ENCODE data around the gene KRTAP13-4. TPM values are rescaled to one million over a fixed set of nuclear protein-coding genes. Genes with fewer than 3 reads are reported as not detected.

The KRTAP13-4 gene
- not detected in 2 replicates for total RNA-seq

GRCh38 chr21:30430170-30430655 is at the start of gene KRTAP13-4:
Gene KRTAP13-4, plus strand, starts transcription at chr21:30430220. Its CDS starts 56 bp downstream, at chr21:30430276.

GRCh38 chr21:30395731-30396130 is 34.3 kb upstream of the KRTAP13-4 start, which contains the start of gene KRTAP13-1:
Gene KRTAP13-1, plus strand, starts transcription at chr21:30396031. Its CDS starts 56 bp downstream, at chr21:30396087.

DNA sequence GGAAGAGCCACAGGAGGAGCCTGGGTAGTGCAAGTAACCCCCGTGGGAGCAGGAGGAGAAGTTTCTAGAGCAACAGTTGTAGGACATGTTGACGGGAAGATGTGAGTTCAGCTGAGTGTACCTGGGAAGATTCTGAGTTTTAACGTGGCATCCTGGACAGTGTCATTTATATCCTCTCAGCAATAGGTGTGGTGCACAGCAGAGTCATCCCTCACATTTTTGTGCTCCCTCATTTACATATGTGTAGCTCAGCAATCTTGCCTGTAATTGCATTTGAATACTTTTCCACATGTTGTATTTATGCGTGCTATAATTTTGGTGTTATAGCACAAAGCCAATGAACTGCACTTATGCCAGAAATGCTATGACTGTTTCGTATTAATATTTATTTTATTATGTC is 4.2 kb upstream of the KRTAP13-4 start, which contains the start of gene KRTAP13-3:
KRTAP13-3 (minus strand) TSS at position 101 of the 400 bp plus-strand sequence; CDS start at position 87, 14 bp downstream.

GRCh38 chr21:30439975-30440374 is 10.0 kb downstream of the KRTAP13-4 start, which contains the start of gene KRTAP15-1:
Gene KRTAP15-1, plus strand, starts transcription at chr21:30440275. Its CDS starts 53 bp downstream, at chr21:30440328.

DNA sequence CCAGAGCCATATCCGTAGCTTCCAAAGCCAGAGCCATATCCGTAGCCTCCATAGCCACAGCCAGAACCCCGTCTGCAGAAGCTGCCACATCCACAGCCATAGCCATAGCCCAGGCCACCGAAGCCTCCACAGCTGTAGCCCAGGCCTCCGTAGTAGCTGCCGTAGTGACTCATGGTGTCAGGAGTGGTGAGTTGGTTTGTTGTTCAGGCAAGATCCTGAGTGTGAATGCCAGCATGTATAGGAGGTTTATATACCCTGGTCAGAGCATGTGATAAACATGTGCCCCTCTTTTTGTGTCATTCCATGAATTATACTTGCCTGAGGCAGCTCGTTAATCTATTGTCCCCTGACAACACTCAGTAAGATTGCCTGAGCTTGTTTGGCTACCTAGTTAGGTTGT is 50.1 kb downstream of the KRTAP13-4 start, which contains the start of gene KRTAP19-1:
KRTAP19-1 (minus strand) TSS at position 223 of the 400 bp plus-strand sequence; CDS start at position 173, 50 bp downstream.

Other genes with a start within 250 kb of the KRTAP13-4 start
- not detected in 2 replicates for gene CLDN8, start 214.1 kb upstream of the KRTAP13-4 start, total RNA-seq
- not detected in 2 replicates for gene KRTAP24-1, start 147.3 kb upstream of the KRTAP13-4 start, total RNA-seq
- gene KRTAP25-1, start 140.7 kb upstream of the KRTAP13-4 start, total RNA-seq: not detected in 2 replicates
- gene KRTAP26-1, start 109.9 kb upstream of the KRTAP13-4 start, total RNA-seq: not detected in 2 replicates
- not detected in 2 replicates for gene KRTAP27-1, start 92.5 kb upstream of the KRTAP13-4 start, total RNA-seq
- not detected in 2 replicates for gene KRTAP23-1, start 81.6 kb upstream of the KRTAP13-4 start, total RNA-seq
- gene KRTAP13-2, start 57.9 kb upstream of the KRTAP13-4 start, total RNA-seq: not detected in 2 replicates
- not detected in 2 replicates for gene KRTAP13-1, start 34.2 kb upstream of the KRTAP13-4 start, total RNA-seq
- not detected in 2 replicates for gene KRTAP13-3, start 4.3 kb upstream of the KRTAP13-4 start, total RNA-seq
- gene KRTAP15-1, start 10.1 kb downstream of the KRTAP13-4 start, total RNA-seq: not detected in 2 replicates
- gene KRTAP19-1, start 50.1 kb downstream of the KRTAP13-4 start, total RNA-seq: not detected in 2 replicates
- gene KRTAP19-2, start 57.2 kb downstream of the KRTAP13-4 start, total RNA-seq: not detected in 2 replicates
- not detected in 2 replicates for gene KRTAP19-3, start 61.8 kb downstream of the KRTAP13-4 start, total RNA-seq
- gene KRTAP19-4, start 66.9 kb downstream of the KRTAP13-4 start, total RNA-seq: not detected in 2 replicates
- not detected in 2 replicates for gene KRTAP19-5, start 71.9 kb downstream of the KRTAP13-4 start, total RNA-seq
- not detected in 2 replicates for gene KRTAP19-6, start 111.6 kb downstream of the KRTAP13-4 start, total RNA-seq
- not detected in 2 replicates for gene KRTAP19-7, start 131.1 kb downstream of the KRTAP13-4 start, total RNA-seq
- gene KRTAP22-2, start 160.2 kb downstream of the KRTAP13-4 start, total RNA-seq: not detected in 2 replicates
- not detected in 2 replicates for gene KRTAP6-3, start 162.2 kb downstream of the KRTAP13-4 start, total RNA-seq
- gene KRTAP6-2, start 168.7 kb downstream of the KRTAP13-4 start, total RNA-seq: not detected in 2 replicates
- gene KRTAP22-1, start 170.9 kb downstream of the KRTAP13-4 start, total RNA-seq: not detected in 2 replicates
- not detected in 2 replicates for gene KRTAP6-1, start 183.7 kb downstream of the KRTAP13-4 start, total RNA-seq
- gene KRTAP20-1, start 186.2 kb downstream of the KRTAP13-4 start, total RNA-seq: not detected in 2 replicates
- gene KRTAP20-4, start 190.4 kb downstream of the KRTAP13-4 start, total RNA-seq: not detected in 2 replicates
- gene KRTAP20-2, start 205.0 kb downstream of the KRTAP13-4 start, total RNA-seq: not detected in 2 replicates
- not detected in 2 replicates for gene KRTAP20-3, start 212.6 kb downstream of the KRTAP13-4 start, total RNA-seq

Measured in epithelial cell of alveolus of lung (primary cell).